Activated CD8-positive, alpha-beta memory T cell treated with anti-CD3 and anti-CD28 coated beads, Interleukin-2, amount 50 U/mL, for 48 hours (primary cell): ENCODE measurements around the gene PCGF1.

Experiments used
- DNase-seq: peaks from one replicate; pipeline ENCODE4 v3.0.0-alpha.2; 2020

The PCGF1 gene

GRCh38 chr2:74507145-74507925 lies at the start of gene PCGF1:
Gene PCGF1 (minus strand): TSS chr2:74507695. CDS start chr2:74507668, 27 bp downstream.
- DNase-seq, result peak; percentile 99

- peak; percentile 36 for DNase-seq
These were observed 49.4 kb upstream of the PCGF1 start for GRCh38 chr2:74556831-74557370.

- DNase-seq, result no peak
These were observed 48.7 kb upstream of the PCGF1 start for GRCh38 chr2:74556159-74556558.

- DNase-seq, result no peak
These were observed 48.2 kb upstream of the PCGF1 start for GRCh38 chr2:74555610-74556103.

GRCh38 chr2:74554820-74555531 lies 47.5 kb upstream of the PCGF1 start:
- DNase-seq, result peak; percentile 78

- peak; percentile 96 for DNase-seq
These were observed 46.7 kb upstream of the PCGF1 start, which contains the start of the genes DOK1 and LOXL3 for GRCh38 chr2:74553892-74554819. Gene DOK1 (plus strand): TSS chr2:74554720. CDS start chr2:74554755, 35 bp downstream. Gene LOXL3 (minus strand): TSS chr2:74553942. CDS start chr2:74552634, 1,308 bp downstream.

- no peak for DNase-seq
These were observed 45.7 kb upstream of the PCGF1 start for GRCh38 chr2:74552914-74553811.

- DNase-seq, result no peak
These were observed 44.7 kb upstream of the PCGF1 start for GRCh38 chr2:74551942-74552913.

- DNase-seq, result peak; percentile 28
These were observed 44.0 kb upstream of the PCGF1 start for GRCh38 chr2:74551530-74551929.

- DNase-seq, result peak; percentile 47
These were observed 42.7 kb upstream of the PCGF1 start for GRCh38 chr2:74550231-74550630.

- DNase-seq, result peak; percentile 73
These were observed 41.7 kb upstream of the PCGF1 start for GRCh38 chr2:74548900-74549826.

- DNase-seq, result no peak
These were observed 40.9 kb upstream of the PCGF1 start for GRCh38 chr2:74548285-74548899.

GRCh38 chr2:74546004-74546403 lies 38.5 kb upstream of the PCGF1 start:
- no peak for DNase-seq

- DNase-seq, result no peak
These were observed 37.1 kb upstream of the PCGF1 start for GRCh38 chr2:74544634-74545033.

GRCh38 chr2:74542978-74543377 lies 35.5 kb upstream of the PCGF1 start:
- no peak for DNase-seq

- DNase-seq, result no peak
These were observed 32.8 kb upstream of the PCGF1 start for GRCh38 chr2:74540291-74540690.

- no peak for DNase-seq
These were observed 31.4 kb upstream of the PCGF1 start for GRCh38 chr2:74538881-74539339.

- DNase-seq, result no peak
These were observed 29.6 kb upstream of the PCGF1 start for GRCh38 chr2:74537140-74537539.
